Parathyroid adenoma (tissue), 2 donors: ENCODE results near the gene SERPINA4.

Source experiments
- H2AFZ ChIP-seq: fragments of 300-600 bp; sonication (generic); one replicate; pipeline ENCODE4 v1.7.0; 2017; ENCODE audit warnings: antibody characterized with exemption, mild to moderate bottlenecking
- H3K27ac ChIP-seq: fragments of 300-600 bp; sonication (generic); one replicate; pipeline ENCODE4 v1.7.0; 2017
- H3K27me3 ChIP-seq: fragments of 300-600 bp; sonication (generic); one replicate; pipeline ENCODE4 v1.7.0; 2017; ENCODE audit warnings: low read length; ENCODE audit not compliant: control insufficient read depth, insufficient read depth
- H3K36me3 ChIP-seq: fragments of 300-600 bp; sonication (generic); one replicate; pipeline ENCODE4 v1.7.0; 2017; ENCODE audit warnings: low read length; ENCODE audit not compliant: control insufficient read depth, insufficient read depth
- H3K4me1 ChIP-seq: fragments of 300-600 bp; sonication (generic); one replicate; pipeline ENCODE4 v1.7.0; 2017; ENCODE audit warnings: control low read depth
- H3K4me2 ChIP-seq: fragments of 300-600 bp; sonication (generic); one replicate; pipeline ENCODE4 v1.7.0; 2017; ENCODE audit warnings: low read length
- H3K4me3 ChIP-seq: fragments of 300-600 bp; sonication (generic); one replicate; pipeline ENCODE4 v1.7.0; 2017; ENCODE audit warnings: low read depth, low read length
- H3K79me2 ChIP-seq: fragments of 300-600 bp; sonication (generic); one replicate; pipeline ENCODE4 v1.7.0; 2017; ENCODE audit warnings: control low read depth
- H3K9ac ChIP-seq: fragments of 300-600 bp; sonication (generic); one replicate; pipeline ENCODE4 v1.7.0; 2017; ENCODE audit warnings: mild to moderate bottlenecking
- H3K9me3 ChIP-seq: fragments of 300-600 bp; sonication (generic); one replicate; pipeline ENCODE4 v1.7.0; 2017; ENCODE audit warnings: low read length; ENCODE audit not compliant: control insufficient read depth
- TF ChIP-seq, protein P1 (sequence below): fragments of 300-600 bp; sonication (generic); IDR thresholded peaks from one replicate; pipeline ENCODE4 v1.7.0; 2017; ENCODE audit warnings: antibody characterized with exemption, mild to moderate bottlenecking
- donor health status: primary hyperparathyroidism.

SERPINA4 gene

GRCh38 chr14:94617988-94618822, 57.0 kb downstream of the SERPINA4 start:
- Histone ChIP-seq H3K4me2 (no peak overlapping the region), H2AFZ (no peak overlapping the region), H3K27ac (no peak overlapping the region), H3K4me1 (no peaks in the 10 kb centered on the region), H3K9me3 (no peaks in the 10 kb centered on the region), H3K36me3 (no peaks in the 10 kb centered on the region), H3K9ac (no peak overlapping the region), H3K79me2 (no peaks in the 10 kb centered on the region), H3K27me3 (no peaks in the 10 kb centered on the region), H3K4me3 (no peak overlapping the region)
- TF ChIP-seq, protein P1, sequence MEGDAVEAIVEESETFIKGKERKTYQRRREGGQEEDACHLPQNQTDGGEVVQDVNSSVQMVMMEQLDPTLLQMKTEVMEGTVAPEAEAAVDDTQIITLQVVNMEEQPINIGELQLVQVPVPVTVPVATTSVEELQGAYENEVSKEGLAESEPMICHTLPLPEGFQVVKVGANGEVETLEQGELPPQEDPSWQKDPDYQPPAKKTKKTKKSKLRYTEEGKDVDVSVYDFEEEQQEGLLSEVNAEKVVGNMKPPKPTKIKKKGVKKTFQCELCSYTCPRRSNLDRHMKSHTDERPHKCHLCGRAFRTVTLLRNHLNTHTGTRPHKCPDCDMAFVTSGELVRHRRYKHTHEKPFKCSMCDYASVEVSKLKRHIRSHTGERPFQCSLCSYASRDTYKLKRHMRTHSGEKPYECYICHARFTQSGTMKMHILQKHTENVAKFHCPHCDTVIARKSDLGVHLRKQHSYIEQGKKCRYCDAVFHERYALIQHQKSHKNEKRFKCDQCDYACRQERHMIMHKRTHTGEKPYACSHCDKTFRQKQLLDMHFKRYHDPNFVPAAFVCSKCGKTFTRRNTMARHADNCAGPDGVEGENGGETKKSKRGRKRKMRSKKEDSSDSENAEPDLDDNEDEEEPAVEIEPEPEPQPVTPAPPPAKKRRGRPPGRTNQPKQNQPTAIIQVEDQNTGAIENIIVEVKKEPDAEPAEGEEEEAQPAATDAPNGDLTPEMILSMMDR, result no peak

- Histone ChIP-seq H3K36me3 (no peaks in the 10 kb centered on the region), H3K4me1 (no peaks in the 10 kb centered on the region), H3K4me3 (no peak overlapping the region), H3K27me3 (no peaks in the 10 kb centered on the region), H2AFZ (no peak overlapping the region), H3K27ac (no peak overlapping the region), H3K4me2 (no peak overlapping the region), H3K9me3 (no peaks in the 10 kb centered on the region), H3K9ac (no peak overlapping the region), H3K79me2 (no peaks in the 10 kb centered on the region)
- TF ChIP-seq, protein P1, result no peak
These were observed 58.1 kb downstream of the SERPINA4 start for GRCh38 chr14:94619297-94619696.
